Measurements from ENCODE around the gene XAB2. TPM values are rescaled to one million over a fixed set of nuclear protein-coding genes. Genes with fewer than 3 reads are reported as not detected.

Gene XAB2
- total and polyA plus RNA-seq, 2 donors (not counting 3 experiments of a cell fraction or from before 2014, with no cell fraction given): 37.3 to 47.6 TPM

GRCh38 chr19:7670790-7671189, 41.4 kb upstream of the XAB2 start:
- Histone ChIP-seq H3K27me3 (ENCODE audit: control insufficient read depth in 2 of 2, insufficient read depth in 2 of 2, low read length in 2 of 2) (peaks cover 9 to 14% of the 10 kb centered on the region in 2 experiments), H2AFZ (ENCODE audit: low read depth, low read length) (no peak overlapping the region), H3K79me2 (ENCODE audit: control insufficient read depth, insufficient read depth, low read length) (no peaks in the 10 kb centered on the region), H3K9ac (replicated peaks; ENCODE audit: extremely low read depth, insufficient read depth, low read length) (no peak overlapping the region), H3K4me3 (replicated peaks in 1 of 3; ENCODE audit: insufficient read depth in 1 of 3, low read depth in 1 of 3, low read length in 3 of 3) (no peak overlapping the region), H3K27ac (ENCODE audit: insufficient read depth, low read depth, low read length) (no peak overlapping the region), H3K4me2 (ENCODE audit: insufficient read depth, low read length) (no peak overlapping the region), H3K9me3 (replicated peaks; ENCODE audit: control insufficient read depth, insufficient read depth, low read length) (no peaks in the 10 kb centered on the region), H3K9me1 (replicated peaks; ENCODE audit: control insufficient read depth, extremely low read depth, insufficient read depth, low read length) (no peaks in the 10 kb centered on the region), H3K36me3 (ENCODE audit: control insufficient read depth in 2 of 2, extremely low read depth in 1 of 2, insufficient read depth in 2 of 2, low read length in 2 of 2) (no peaks in the 10 kb centered on the region), H3K4me1 (ENCODE audit: control insufficient read depth, extremely low read depth, insufficient read depth, low read length) (no peaks in the 10 kb centered on the region), H4K20me1 (replicated peaks; ENCODE audit: control insufficient read depth, extremely low read depth, insufficient read depth, low read length) (no peaks in the 10 kb centered on the region)
- ChIA-PET POLR2A (no interaction called here), CTCF (interaction anchor here (1.6 to 4.8 kb wide), 2 partner anchors 10 to 103 kb away, joined by 8 to 27 read pairs; partner anchors contain the start of gene TRAPPC5)
- DNase-seq (ENCODE audit: low read depth, low spot score) (no peak), FAIRE-seq (no peak)
- BruUV-seq (replicated peaks): no TSS peak
- dilution Hi-C loops (cut with MboI; ENCODE audit: extremely low pct_ligation_motif_present, low sequenced_read_pairs) (no loop called here), intact Hi-C loops (cut with micrococcal nuclease) (no loop called here)
- no peak for TF ChIP-seq MYC (IDR thresholded peaks at IDR 0.05; ENCODE audit: low read depth, low read length)
- no peak for TF ChIP-seq POLR2A (IDR thresholded peaks at IDR 0.05; ENCODE audit: low read depth, low read length)
- TF ChIP-seq JUN (IDR thresholded peaks at IDR 0.05; ENCODE audit: borderline replicate concordance, insufficient read depth, insufficient read length, low read depth): no peak
- no peak for TF ChIP-seq CTCF (IDR thresholded peaks at IDR 0.05; ENCODE audit: extremely low read depth in 1 of 2, insufficient read depth in 1 of 2, low read depth in 1 of 2, low read length in 2 of 2)
- no peak for TF ChIP-seq EZH2 (IDR thresholded peaks at IDR 0.05; ENCODE audit: borderline replicate concordance, low read depth, low read length, severe bottlenecking)
- TF ChIP-seq GATA2 (IDR thresholded peaks at IDR 0.05; ENCODE audit: insufficient read depth, insufficient read length, low read depth, low read length): no peak
- no peak for TF ChIP-seq MAX (IDR thresholded peaks at IDR 0.05; ENCODE audit: insufficient read depth, insufficient read length)
- no peak for TF ChIP-seq POLR2AphosphoS5 (IDR thresholded peaks at IDR 0.05; ENCODE audit: insufficient read depth, low read depth, low read length)
- no peak for TF ChIP-seq FOS (IDR thresholded peaks at IDR 0.05; ENCODE audit: borderline replicate concordance, insufficient read depth, low read length)

Data from endothelial cell of umbilical vein (primary cell).